Pulmonary artery endothelial cell (primary cell): Measurements from ENCODE around the gene CSNK1G1. TPM values are rescaled to one million over a fixed set of nuclear protein-coding genes. Genes with fewer than 3 reads are reported as not detected.

Source experiments
- DNase-seq: peaks from one replicate; pipeline ENCODE4 v3.0.0-alpha.2; 2011; ENCODE audit warnings: low read depth, low spot score
- total RNA-seq: library from RNA; depleted of rRNA; stranded (reverse); fragments of >200 nt; gene quantifications from 2 replicates; pipeline ENCODE4 v1.2.3, GENCODE V29; 2014

Gene CSNK1G1
- total RNA-seq, 1 donor from 2014 or later: 21.2 TPM

DNA sequence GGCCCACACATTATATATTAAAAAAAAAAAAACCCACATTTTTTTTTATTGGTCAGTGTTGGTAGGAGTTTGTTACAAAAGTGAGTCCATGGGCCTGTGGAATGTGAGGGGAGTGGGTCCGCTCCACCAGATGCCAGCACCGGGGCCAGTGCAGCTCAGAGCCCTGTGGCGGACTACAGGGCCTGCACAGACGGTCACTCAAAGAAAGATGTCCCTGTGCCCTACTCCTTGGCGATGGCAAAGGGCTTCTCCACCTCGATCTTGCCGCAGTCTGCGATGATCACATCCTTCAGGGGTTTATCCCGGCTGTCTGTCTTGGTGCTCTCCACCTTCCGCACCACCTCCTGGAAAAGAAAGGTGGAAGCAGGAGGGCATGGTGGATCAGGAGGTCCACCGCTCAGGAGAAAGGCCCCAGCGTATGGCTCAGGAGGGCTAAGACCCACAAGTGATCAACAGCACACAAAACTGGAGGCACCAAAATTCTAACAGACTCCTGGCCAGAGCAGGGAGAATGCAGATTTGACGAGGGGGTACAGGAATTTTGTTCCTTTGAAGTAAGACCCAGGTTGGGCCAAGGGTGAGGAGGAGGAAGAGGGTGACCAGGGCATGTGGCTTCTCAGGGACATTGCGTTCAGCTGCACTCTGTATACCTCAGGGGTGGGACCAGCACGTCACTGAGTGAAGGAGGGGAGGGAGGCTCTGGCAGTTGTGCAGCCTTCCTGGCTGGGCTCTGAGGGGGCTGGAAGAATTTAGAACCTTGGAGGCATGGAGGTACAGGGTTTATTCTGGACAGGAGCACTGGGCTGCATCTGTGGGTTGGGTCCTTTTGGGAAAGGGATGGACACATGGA lies 199.9 kb downstream of the CSNK1G1 start:
- DNase-seq: no peak

DNA sequence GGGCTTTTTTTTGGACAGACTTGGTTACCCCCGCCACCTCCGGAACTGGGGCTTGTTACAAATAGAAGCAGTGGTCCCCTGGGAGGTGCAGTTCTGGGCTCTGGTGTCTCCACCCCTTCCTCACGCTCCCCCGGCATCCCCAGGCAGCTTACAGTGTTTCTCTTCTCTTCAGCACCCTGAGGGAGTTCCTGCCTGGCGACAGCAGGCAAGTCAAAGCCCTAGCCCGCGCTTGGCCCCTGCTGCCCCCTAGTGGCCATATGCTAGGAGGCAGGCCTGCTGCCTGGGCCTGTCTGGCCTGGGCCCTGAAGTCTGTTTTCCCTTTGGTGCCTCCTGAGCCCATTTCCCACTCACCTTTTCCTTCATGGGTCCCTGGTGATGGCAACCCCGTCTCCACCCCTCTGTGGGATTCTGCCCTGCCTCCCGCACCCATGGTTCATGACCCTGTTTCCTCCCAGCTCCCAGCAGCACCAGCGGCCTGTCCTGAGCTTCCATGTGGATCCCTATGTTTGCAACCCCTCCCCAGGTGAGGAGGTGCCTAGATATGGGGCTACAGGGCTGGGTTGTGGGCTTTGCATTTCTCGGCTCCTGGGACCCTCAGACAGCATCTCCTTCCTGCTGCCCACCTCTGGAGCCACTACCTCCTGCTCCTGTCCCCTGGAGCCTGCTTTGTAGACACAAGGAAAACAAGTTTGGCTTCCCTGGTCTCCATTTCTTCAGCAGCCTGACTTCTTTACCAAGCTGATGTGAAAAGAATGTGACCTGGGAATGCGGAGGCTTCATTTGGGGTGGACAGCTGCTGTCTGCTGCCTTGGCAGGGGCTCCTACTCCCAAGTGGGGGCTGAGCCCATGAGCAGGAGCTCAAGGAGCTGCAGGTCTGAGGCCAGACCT lies 202.2 kb downstream of the CSNK1G1 start:
- DNase-seq: peak; percentile 56

DNA sequence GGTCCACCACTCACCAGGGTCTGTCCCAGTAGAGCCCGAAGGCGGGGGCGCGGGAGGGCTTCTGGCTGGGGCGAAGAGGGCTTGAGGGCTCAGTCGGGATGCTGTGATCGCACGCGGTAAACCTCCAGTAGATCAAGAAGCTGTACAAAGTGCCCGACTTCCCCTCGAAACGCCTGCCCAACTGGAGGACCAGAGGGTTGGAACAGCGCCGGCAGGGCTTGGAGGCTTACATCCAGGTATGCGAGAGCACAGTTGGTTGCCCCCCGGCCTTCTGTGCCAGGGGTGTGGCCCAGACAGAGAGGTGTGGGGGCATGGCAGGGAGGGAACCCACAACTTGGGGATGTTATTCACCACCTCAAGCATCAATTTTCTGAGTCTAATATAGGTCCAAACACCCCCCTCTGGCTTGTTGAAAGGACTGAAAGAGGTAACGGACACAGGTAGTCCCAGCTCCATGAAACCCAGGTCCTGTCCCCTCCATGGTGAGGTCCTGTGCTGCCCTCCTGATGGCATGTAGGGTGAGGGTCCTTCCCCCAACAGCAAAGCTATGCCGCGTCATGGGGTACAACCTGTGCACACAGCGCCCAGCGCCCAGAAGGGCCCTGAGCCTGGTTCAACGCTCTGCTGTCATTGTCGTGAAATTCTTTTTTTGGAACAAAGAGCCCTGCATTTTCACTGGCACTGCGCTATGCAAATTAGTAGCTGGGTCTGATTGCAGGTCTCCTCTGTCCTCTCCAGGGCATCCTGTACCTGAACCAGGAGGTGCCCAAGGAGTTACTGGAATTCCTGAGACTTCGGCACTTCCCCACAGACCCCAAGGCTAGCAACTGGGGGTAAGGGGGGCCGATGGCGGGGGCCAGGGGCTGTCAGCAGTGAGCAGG lies 203.2 kb downstream of the CSNK1G1 start:
- DNase-seq: no peak

DNA sequence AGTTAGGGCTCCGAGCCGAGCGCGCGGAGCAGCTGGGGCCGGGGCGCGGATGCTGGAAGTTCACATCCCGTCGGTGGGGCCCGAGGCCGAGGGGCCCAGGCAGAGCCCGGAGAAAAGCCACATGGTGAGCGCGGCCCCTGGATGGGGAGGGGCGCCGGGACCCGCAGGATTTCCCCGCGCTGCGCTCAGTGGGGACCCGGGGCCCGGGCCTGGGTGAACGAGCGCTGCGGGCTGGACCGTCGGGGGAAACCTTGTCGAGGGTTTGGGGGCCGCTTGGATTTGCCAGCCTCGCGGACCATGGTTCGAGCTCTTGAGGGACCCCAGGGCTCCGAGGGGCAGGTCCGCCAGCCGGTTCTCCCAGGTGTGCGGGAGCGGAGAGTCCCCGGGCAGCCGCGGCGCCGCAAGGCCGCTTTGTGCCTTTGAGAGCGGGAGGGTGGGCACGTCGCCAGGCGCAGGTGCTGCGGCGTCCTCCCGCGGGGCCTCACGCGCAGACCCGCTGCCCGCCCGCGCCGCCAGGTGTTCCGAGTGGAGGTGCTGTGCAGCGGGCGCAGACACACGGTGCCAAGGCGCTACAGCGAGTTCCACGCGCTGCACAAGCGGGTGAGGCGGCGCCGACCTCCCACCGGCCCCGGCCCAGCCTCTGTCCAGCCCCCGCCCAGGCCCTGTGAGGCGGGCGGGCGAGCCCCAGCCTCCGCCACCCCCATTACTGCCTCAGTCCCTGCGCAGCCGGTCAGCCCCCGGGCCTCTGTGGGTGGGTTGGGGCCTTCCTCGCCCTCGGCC lies 204.1 kb downstream of the CSNK1G1 start, which contains the start of gene SNX22:
Gene SNX22, plus strand, starts transcription at position 5 of the 780 bp plus-strand sequence. Its CDS starts 45 bp downstream, at position 50.
- DNase-seq: no peak

DNA sequence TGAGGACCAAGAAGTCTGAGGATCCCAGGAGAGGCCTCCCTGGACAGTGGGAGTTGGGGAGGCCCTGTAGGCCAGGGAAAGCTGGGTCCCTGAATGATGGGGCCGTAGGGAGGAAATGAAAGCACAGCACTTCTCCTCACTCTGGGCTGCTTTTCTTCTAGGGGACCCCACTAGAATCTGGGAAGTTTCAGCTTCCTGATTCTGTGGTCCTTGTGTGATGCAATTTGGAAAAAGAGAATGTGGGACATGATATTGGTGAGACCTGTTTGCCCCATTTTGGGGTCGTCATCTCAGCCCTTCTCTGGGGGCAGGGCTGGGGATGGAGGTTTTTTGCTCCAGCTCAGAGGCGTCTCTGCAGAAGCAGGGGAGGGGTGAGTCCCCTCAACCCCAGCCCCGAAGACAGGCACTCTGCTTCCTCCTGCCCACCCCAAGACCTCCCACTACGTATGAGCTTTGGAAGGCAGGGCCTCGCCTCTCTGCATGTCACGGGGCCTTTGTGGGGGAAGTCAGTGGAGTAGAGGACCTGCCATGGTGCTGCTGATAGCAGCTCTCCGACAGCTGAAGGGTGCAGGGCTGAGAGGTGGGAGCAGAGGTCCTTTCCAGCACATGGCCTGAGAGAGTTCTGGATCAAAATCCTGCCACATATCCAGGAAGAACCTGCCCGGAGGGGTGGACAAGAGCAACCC lies 205.9 kb downstream of the CSNK1G1 start:
- no peak for DNase-seq

DNA sequence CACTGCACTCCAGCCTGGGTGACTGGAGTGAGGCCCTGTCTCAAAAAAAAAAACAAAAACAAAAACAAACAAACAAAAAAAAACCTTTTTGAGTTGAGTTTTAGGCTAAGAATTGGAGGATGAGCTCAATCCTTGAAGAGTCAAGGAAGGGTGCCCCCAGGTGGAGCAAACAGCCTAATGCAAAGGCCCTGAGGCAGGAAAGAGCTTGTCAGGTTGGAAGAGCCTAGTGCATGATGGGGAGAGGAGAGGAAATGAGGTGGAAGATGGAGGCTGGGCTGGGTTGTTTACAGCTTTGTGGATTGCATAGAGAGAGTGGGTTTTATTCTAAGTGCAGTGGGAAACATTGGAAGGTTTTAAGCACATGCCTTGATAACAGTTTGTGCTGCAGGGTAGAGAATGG lies 206.5 kb downstream of the CSNK1G1 start:
- DNase-seq: no peak

DNA sequence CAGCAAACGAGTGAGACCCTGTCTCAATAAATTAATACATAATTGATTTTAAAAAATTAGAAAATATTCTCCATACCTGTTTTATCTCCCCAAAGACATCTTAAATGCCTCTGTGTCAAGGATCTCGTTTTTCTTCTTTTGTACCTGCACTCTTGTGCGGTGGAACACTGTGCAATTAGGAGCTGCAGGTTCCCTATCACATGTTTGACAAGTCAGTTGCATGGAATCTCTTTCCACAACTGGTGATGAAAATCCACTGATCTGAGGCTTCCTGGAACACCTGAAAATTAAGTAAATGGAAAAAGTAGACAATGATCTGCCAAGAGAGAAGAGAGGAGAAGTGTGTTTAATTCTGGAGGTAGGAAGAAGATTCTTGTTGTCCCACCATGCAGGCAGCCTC lies 207.4 kb downstream of the CSNK1G1 start:
- no peak for DNase-seq

DNA sequence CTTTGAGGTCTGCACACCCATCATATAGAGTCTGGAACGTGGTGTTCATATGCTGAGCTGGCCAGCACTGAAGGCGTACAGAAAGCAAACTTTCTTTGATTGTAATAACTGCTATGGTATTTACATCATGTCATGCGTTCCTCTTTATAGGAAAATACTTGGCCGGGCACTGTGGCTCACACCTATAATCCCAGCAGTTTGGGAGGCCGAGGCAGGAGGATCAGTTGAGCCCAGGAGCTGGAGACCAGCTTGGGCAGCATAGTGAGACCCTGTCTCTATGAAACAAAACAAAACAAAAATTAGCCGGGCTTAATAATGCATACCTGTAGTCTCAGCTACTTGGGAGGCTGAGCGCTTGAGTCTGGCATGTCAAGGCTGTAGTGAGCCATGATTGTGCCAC lies 207.8 kb downstream of the CSNK1G1 start:
- DNase-seq: no peak

DNA sequence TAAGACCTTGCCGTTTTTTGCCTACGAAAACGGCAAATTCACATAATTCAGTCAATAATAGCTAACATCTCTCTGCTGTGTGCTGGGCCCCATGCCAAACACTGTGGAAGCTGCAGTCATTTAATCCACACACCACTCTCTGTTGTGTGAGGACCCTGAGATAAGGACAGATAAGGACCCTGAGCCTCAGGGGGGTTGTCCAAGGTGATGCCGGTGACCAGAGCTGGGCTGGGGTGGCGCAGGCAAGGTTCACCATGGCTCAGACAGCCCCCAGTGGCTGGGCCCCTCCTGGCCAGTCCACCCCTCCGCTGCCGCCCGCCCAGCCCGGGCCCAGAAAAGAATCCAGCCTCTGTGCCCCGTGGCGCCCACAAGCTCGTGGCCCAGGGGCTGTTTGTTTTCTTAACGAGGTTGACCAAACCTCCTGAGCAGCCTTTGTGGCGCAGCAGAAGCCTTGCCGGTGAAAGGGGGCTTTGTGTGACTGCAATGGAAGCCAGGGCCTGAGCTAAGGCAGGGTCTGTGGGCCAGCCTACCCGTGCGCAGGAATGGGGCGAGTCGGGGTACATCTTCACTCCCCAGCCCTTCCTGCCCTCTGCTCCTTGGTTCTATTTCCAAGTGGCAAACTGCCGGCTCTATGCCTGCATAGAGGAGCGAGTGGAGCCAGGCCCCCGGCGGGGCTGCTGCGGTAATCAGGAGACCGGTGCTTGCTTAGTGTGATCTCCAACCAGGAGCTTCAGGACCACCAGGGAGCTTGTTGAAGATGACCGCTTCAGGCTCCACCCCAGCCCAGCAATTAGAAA lies 208.9 kb downstream of the CSNK1G1 start:
- no peak for DNase-seq

DNA sequence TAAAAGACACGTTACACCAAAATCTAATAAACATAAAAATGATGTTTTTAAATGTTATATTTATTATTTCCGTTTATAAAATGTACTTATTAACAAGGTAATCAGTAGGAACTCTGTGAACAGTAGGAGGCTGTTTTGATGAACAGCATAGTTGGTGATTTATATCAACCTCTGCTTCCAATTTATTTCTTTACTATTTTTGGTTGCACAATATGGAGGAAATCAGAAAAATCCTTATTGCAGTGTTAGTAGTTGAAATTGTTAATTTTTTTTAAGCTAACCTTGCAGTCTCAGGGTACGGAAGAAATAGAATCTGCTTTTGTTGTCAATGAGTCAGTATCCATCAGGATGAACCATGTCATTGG lies 209.5 kb downstream of the CSNK1G1 start:
- DNase-seq: no peak

DNA sequence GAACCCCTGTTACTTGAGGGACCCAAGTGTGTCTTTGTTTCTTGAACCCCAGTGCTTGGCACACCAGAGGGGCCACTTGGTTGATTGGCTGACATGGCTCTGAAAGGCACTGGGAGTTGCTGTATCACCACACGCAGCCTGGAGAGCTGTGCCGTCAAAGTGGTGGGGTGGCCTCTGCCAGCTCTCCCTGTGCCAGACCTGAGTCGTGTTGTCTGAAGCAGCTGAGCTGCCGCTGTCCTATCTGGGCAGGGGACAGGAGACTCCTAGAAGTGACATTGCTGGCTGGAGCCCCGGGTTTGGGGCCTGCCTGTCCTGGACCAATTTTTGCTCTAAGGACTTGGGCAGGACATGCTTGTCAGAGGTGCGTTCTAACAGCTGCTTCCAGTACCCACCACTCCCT lies 209.9 kb downstream of the CSNK1G1 start:
- no peak for DNase-seq

DNA sequence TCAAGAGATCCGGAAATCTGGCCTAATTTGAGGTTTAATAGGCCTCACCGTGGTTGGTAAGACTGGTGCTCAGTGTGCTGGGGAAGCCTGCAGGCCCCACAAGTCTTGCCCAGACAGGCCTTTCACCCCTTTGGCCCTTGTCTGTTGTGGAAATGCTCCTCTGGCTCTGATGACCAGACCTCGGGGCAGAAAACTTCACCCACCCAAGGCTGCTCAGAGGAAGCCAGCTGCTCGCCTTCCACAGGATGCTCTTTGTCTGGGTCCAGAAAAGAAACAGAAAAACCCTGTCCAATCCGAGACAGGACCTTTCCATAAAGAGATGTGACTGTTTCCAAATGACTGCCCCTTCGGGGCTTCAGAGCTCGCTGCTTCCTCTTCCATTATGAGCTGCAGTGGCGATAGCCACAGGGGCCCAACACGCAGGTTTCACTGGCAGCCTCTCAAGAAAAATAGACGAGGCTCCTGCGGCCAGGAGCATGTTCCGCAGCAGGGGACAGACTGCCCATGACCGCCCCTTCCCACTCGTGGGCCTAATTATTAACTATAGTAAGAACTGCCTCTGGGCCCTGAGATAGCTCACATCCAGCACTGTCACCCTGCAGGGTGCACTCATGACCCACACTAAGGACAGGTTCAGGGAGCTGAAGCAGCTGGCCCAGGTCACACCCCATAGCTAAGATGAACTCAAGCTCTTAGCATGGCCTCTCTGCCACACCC lies 211.2 kb downstream of the CSNK1G1 start:
- DNase-seq: no peak

DNA sequence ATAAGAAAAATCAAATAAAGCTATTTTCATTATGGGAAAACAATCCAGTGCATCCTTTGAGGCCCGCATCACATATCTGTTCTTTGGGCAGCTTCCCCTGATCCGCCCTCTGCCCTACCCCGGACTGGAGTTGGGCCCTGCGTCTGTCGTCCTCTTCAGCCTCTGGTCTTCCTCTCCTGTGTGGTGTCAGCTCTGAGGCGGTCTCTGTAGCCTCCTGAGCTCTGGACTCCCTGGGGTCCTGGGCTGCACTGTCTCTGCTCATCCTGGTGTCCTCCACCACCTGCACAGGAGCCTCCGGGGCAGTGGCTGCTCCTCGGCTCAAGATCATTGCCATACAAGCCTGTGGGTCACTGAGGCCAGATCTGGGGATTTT lies 211.8 kb downstream of the CSNK1G1 start:
- DNase-seq: no peak

DNA sequence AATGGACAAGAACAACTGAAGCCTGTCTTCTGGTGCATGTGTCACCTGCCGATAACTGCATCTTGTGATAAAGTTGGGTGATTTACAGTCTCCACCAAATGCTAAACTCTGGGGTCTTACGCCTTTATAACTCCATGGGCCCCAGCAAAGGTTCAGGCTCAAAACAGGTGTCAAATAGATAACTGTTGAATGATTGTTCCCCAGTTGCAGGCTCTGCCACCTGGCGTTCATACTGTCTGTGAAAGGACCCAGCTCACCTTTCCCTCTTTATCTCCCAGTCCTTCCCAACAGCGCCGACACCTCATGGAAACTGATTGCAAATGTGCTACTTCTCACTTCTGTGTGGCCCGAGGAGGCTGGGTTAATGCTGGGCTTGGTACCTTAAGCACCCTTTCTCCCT lies 212.7 kb downstream of the CSNK1G1 start:
- no peak for DNase-seq

DNA sequence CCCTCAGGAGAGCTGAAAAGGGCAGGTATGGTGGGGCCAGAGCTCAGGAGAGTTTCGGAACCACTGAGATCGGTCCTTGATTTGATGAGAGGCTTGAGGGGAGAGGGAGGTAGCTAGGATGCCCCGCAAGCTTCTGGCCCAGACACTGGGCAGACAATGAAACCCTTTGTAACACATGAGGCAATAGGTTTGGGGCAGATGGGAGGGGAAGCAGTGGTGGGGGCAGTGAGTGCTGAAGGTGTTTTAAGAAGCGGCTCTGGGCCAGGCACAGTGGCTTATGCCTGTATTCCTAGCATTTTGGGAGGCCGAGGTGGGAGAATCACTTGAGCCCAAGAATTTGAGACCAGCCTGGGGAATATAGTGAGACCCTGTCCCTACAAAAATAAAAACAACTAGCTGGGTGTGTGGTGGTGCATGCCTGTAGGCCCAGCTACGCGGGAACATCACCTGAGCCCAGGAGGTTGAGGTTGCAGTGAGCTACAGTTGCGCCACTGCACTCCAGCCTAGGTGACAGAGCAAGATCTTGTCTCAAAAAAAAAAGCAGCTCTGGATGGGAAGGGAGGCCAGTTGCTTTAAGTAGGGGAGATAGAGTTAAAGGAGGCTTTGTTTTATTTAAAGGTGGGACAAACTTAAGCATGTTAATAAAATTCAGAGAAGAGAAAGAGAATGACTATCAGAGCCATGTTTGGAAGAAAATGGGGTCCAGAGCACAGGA lies 214.0 kb downstream of the CSNK1G1 start:
- DNase-seq: no peak

DNA sequence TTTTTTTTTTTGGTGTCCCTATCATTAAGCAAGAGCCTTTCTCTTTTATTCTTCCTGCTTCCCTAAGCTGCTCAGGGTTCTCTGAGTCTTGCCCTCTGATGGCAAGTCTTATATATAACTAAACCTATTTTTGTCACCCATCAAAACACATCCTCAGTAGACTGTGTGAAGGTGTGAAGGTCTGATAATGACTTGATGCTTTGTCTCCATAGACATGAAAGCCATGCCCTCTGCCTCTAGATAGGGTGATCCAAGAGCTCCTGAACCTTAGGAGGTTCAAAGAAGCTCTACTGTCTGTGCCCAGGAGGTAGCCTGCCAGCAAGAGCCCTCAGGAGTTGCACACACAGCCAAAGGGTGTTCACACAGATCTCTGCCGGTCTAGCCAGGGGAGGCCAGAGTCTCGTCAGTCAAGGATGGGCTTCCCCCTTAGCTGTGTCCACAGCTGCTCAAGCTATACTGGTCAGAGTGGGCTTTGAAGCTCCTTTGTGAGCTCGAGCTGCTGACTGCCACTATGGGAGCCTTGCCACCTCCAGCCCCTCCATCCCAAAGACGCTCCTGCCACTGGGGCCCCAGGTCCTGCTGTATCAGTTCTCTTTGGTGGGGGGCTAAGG lies 217.5 kb downstream of the CSNK1G1 start:
- DNase-seq: no peak

DNA sequence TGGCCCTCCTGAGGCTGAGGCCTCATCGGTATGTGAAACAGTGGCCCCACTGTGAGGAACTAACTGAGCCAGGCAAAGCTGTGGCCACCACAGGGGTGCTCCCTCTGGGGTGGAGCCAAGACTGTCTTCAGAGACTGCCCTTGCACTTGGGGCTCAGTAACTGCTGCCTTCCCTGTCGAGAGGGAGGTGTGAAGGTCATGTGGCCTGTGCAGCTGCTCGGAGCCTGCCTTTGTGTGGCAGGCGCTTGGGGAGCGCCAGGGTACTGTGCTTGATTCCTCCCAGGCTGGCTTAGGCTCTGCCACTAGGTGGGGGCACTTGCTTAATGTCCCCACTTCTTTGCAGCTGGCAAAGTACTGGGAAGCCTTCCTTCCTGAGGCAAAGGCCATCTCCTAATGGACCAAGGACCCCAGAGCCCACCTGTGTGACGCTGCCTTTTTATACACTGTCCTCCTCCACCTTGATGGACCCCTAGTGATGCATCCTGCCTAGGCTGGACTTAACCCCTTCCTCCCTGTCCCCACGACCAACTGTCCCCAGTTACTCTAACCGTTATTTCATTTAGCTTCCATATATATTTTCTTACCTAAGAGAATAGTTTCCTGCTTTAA lies 218.6 kb downstream of the CSNK1G1 start:
- DNase-seq: no peak
